A549 (cell line): Measurements from ENCODE around the gene SIK3. TPM values are rescaled to one million over a fixed set of nuclear protein-coding genes. Genes with fewer than 3 reads are reported as not detected.

Experiments
- ATAC-seq, 2 experiments: fragments of 200-7000 bp in 1 of 2; fragments of >200 bp in 1 of 2; cut with Nextera tagmentation in 1 of 2; cut with Tn5 transposase in 1 of 2; 3 replicates each; pipeline versions ENCODE4 v1.8.0 to v1.9.1; 2018 to 2020; ENCODE audit warnings: mild to moderate bottlenecking in 1 of 2, moderate library complexity in 1 of 2
- CTCF ChIA-PET: fragments of 300-600 bp; sonication (Branson Sonifier 250); formaldehyde crosslinking; extraction: SDS; loops from one replicate; lab custom pipeline; 2021; ENCODE audit warnings: antibody characterized with exemption, inconsistent platforms; lab: Yijun Ruan, JAX
- POLR2A ChIA-PET: fragments of 350-600 bp; formaldehyde crosslinking; extraction: SDS; loops from one replicate; lab custom pipeline; 2021; ENCODE audit warnings: antibody characterized with exemption, inconsistent platforms; lab: Yijun Ruan, JAX
- DNase-seq, 2 experiments: peaks; one replicate each; pipeline versions ENCODE4 v3.0.0 to v3.0.0-alpha.2; 2011 to 2016; ENCODE audit warnings: low read depth in 1 of 2, low spot score in 1 of 2
- FAIRE-seq: peaks from 2 replicates; lab custom pipeline; 2011; peaks lifted over from hg19 to GRCh38; lab: Jason Lieb, UNC
- H3K27ac ChIP-seq, 2 experiments: fragments of >200 bp; sonication (Bioruptor Twin); formaldehyde crosslinking; 3 replicates each; pipeline ENCODE4 v1.5.1; 2016 to 2017
- H3K4me1 ChIP-seq: fragments of >200 bp; sonication (Bioruptor Twin); formaldehyde crosslinking; 3 replicates; pipeline ENCODE4 v1.6.1; 2016
- H3K4me2 ChIP-seq: fragments of >200 bp; sonication (Bioruptor Twin); formaldehyde crosslinking; 3 replicates; pipeline ENCODE4 v1.6.1; 2016
- H3K4me3 ChIP-seq: fragments of >200 bp; sonication (Bioruptor Twin); formaldehyde crosslinking; 3 replicates; pipeline ENCODE4 v1.5.1; 2016
- H3K9me3 ChIP-seq: fragments of >200 bp; sonication (Bioruptor Twin); formaldehyde crosslinking; 3 replicates; pipeline ENCODE4 v1.6.1; 2016
- BCL3 ChIP-seq: fragments of >200 bp; sonication (Bioruptor Twin); formaldehyde crosslinking; IDR thresholded peaks from 3 replicates; pipeline ENCODE4 v1.6.1; 2016
- BHLHE40 ChIP-seq: IDR thresholded peaks from 2 replicates; pipeline ENCODE4 v1.6.1; 2012; ENCODE audit warnings: low read depth, low read length, inconsistent platforms
- CBX2 ChIP-seq: fragments of 200-600 bp; sonication (generic); IDR thresholded peaks from 2 replicates; pipeline ENCODE4 v1.6.1; 2016; ENCODE audit warnings: low read depth, mild to moderate bottlenecking, borderline replicate concordance
- CBX8 ChIP-seq: fragments of 200-600 bp; sonication (generic); IDR thresholded peaks from 2 replicates; pipeline ENCODE4 v1.6.1; 2016
- CTCF ChIP-seq: fragments of >200 bp; sonication (Bioruptor Twin); formaldehyde crosslinking; IDR thresholded peaks from 3 replicates; pipeline ENCODE4 v1.5.1; 2016
- ELK1 ChIP-seq: fragments of 150-350 bp; IDR thresholded peaks from 2 replicates; pipeline ENCODE4 v1.6.1; 2014; ENCODE audit warnings: low read depth, mild to moderate bottlenecking, low read length
- EP300 ChIP-seq, 2 experiments: fragments of >200 bp; sonication (Bioruptor Twin); formaldehyde crosslinking; IDR thresholded peaks; 2 replicates in 1 of 2; 3 replicates in 1 of 2; pipeline ENCODE4 v1.6.1; 2016 to 2017
- FOSL2 ChIP-seq, 2 experiments: fragments of 450-650 bp in 1 of 2; fragments of >200 bp in 1 of 2; sonication (Bioruptor Twin) in 1 of 2; formaldehyde crosslinking; IDR thresholded peaks; 2 replicates each; pipeline versions ENCODE4 v1.5.0 to v1.6.1; 2016 to 2020; ENCODE audit warnings: mild to moderate bottlenecking in 1 of 2, moderate library complexity in 1 of 2
- GATA3 ChIP-seq: IDR thresholded peaks from 2 replicates; pipeline ENCODE4 v1.6.1; 2012; ENCODE audit warnings: borderline replicate concordance
- HDAC2 ChIP-seq: fragments of 200-600 bp; sonication (generic); IDR thresholded peaks from 2 replicates; pipeline ENCODE4 v1.6.1; 2016
- HES2 ChIP-seq: fragments of >200 bp; sonication (Bioruptor Twin); formaldehyde crosslinking; IDR thresholded peaks from 2 replicates; pipeline ENCODE4 v1.6.1; 2016
- HEYL ChIP-seq: fragments of 250-450 bp; sonication (Bioruptor Pico); IDR thresholded peaks from 2 replicates; pipeline ENCODE4 v1.8.0; 2021; ENCODE audit warnings: mild to moderate bottlenecking, moderate library complexity
- HOXA7 ChIP-seq: fragments of 250-450 bp; sonication (Bioruptor Pico); IDR thresholded peaks from 2 replicates; pipeline ENCODE4 v1.5.0; 2020; ENCODE audit warnings: mild to moderate bottlenecking, moderate library complexity
- JUN ChIP-seq, 2 experiments: fragments of >200 bp; sonication (Bioruptor Twin); formaldehyde crosslinking; IDR thresholded peaks; 2 replicates in 1 of 2; 3 replicates in 1 of 2; pipeline ENCODE4 v1.6.1; 2016 to 2017
- JUNB ChIP-seq: fragments of >200 bp; sonication (Bioruptor Twin); formaldehyde crosslinking; IDR thresholded peaks from 2 replicates; pipeline ENCODE4 v1.6.1; 2016
- KDM1A ChIP-seq: fragments of 200-600 bp; sonication (generic); IDR thresholded peaks from 2 replicates; pipeline ENCODE4 v1.6.1; 2016; ENCODE audit warnings: low read depth, mild to moderate bottlenecking
- MAX ChIP-seq: IDR thresholded peaks from 2 replicates; pipeline ENCODE4 v1.6.1; 2012
- MAZ ChIP-seq: fragments of 150-350 bp; IDR thresholded peaks from 2 replicates; pipeline ENCODE4 v1.6.1; 2014; ENCODE audit warnings: antibody characterized with exemption, low read depth, low read length, borderline replicate concordance
- MYC ChIP-seq: IDR thresholded peaks from 2 replicates; pipeline ENCODE4 v1.6.1; 2012; ENCODE audit warnings: mild to moderate bottlenecking, inconsistent platforms, low read length, improper control_type of control experiment, borderline replicate concordance
- NPAS2 ChIP-seq: fragments of 250-450 bp; sonication (Bioruptor Pico); IDR thresholded peaks from 2 replicates; pipeline ENCODE4 v1.8.0; 2022; ENCODE audit warnings: mild to moderate bottlenecking, moderate library complexity, borderline replicate concordance
- NR3C1 ChIP-seq: fragments of >200 bp; sonication (Bioruptor Twin); formaldehyde crosslinking; IDR thresholded peaks from 3 replicates; pipeline ENCODE4 v1.6.1; 2017
- PBX3 ChIP-seq: IDR thresholded peaks from 2 replicates; pipeline ENCODE4 v1.6.1; 2012
- POLR2AphosphoS2 ChIP-seq: conservative IDR thresholded peaks from 2 replicates; pipeline ENCODE4 v1.6.1; 2012; ENCODE audit warnings: low read length, improper control_type of control experiment, inconsistent platforms
- RCOR1 ChIP-seq: fragments of 150-350 bp; IDR thresholded peaks from 2 replicates; pipeline ENCODE4 v1.6.1; 2014; ENCODE audit warnings: antibody characterized with exemption, low read length, low read depth
- REST ChIP-seq: fragments of 200-600 bp; sonication (generic); IDR thresholded peaks from 2 replicates; pipeline ENCODE4 v1.6.1; 2016; ENCODE audit warnings: antibody characterized with exemption, mild to moderate bottlenecking, moderate library complexity
- TP53 ChIP-seq: fragments of 250-450 bp; sonication (Bioruptor Pico); IDR thresholded peaks from 2 replicates; pipeline ENCODE4 v1.5.0; 2021; ENCODE audit warnings: mild to moderate bottlenecking, moderate library complexity
- ZFP36 ChIP-seq: fragments of 450-650 bp; IDR thresholded peaks from 2 replicates; pipeline ENCODE4 v1.6.1; 2014; ENCODE audit warnings: borderline replicate concordance; ENCODE audit not compliant: partially characterized antibody
- ZNF302 ChIP-seq: fragments of 250-450 bp; sonication (Bioruptor Pico); IDR thresholded peaks from 2 replicates; pipeline ENCODE4 v1.9.0; 2021; ENCODE audit warnings: inconsistent platforms, mild to moderate bottlenecking, moderate library complexity
- WGBS: methylation state at CpG from one replicate; pipeline ENCODE4 v1.1.6; 2017; ENCODE audit errors: missing lambda C conversion rate; 5-methylcytosine and 5-hydroxymethylcytosine counted together
- polyA minus RNA-seq: library from RNA; depleted of rRNA, polyadenylated mRNA; stranded (reverse); fragments of >200 nt; gene quantifications from 2 replicates; pipeline ENCODE4 v1.2.3, GENCODE V29; 2011; rRNA and poly(A)+ RNA removed
- polyA plus RNA-seq, 4 experiments: library from polyadenylated mRNA; depleted of rRNA in 3 of 4; stranded (reverse); fragments of >200 nt; fragmentation: RNase III in 1 of 4; extraction: RNeasy Plus Mini Kit Qiagen cat#74134 plus additional on column Dnase treatment in 1 of 4; gene quantifications; 2 replicates in 3 of 4; 3 replicates in 1 of 4; pipeline ENCODE4 v1.2.3, GENCODE V29; 2011 to 2017

Gene SIK3
- polyA plus RNA-seq (2011; rRNA removed): 8.2 and 12.3 TPM in 2 replicates
- polyA plus RNA-seq (2012; cell fraction: cytosol; rRNA removed): 4.3 and 5.4 TPM in 2 replicates
- 10.6 and 12.8 TPM in 2 replicates for polyA plus RNA-seq (2012; cell fraction: nucleus; rRNA removed)
- polyA plus RNA-seq (2017; fragmentation: RNase III; extraction: RNeasy Plus Mini Kit Qiagen cat#74134 plus additional on column Dnase treatment): 7.3 to 9.0 TPM (median 8.7 TPM) in 3 replicates
- polyA minus RNA-seq: 17.8 and 25.0 TPM in 2 replicates

GRCh38 chr11:117098269-117099232, at the start of gene SIK3:
TSS of gene SIK3 (minus strand) at chr11:117098428. CDS start at chr11:117098415, 13 bp downstream.
- no peak for FAIRE-seq
- WGBS: 17% methylated on average over 20 of the region's 78 CpGs
- CTCF ChIA-PET: interaction anchor here (0.8 to 3.8 kb wide), 7 partner anchors 8 to 366 kb away, joined by 3 to 19 read pairs (median 4); no protein-coding TSS in a partner anchor
- TF ChIP-seq ELK1 (no peak), PBX3 (no peak), GATA3 (no peak), HOXA7 (CRISPR knock-in tag) (no peak), HDAC2 (no peak), MYC (0 out of 2 replicates have a peak, but pooled peaks have one; percentile 22), MAX (peak; percentile 71), NPAS2 (CRISPR knock-in tag) (no peak), TP53 (CRISPR knock-in tag) (no peak), EP300 (IDR thresholded peaks at IDR 0.05) (no peak), FOSL2 (IDR thresholded peaks at IDR 0.05) (no peak), FOSL2 (CRISPR knock-in tag; IDR thresholded peaks at IDR 0.05) (peak; percentile 38), JUN (IDR thresholded peaks at IDR 0.05) (peak; percentile 44 to 69; a peak in 1 of 5 replicates), MAZ (peak; percentile 66; the same call in 1 of the 2 replicates), HEYL (no peak), REST (no peak), RCOR1 (no peak), NR3C1 (no peak), CBX8 (no peak), ZNF302 (CRISPR knock-in tag) (no peak), POLR2AphosphoS2 (no peak), ZFP36 (no peak), HES2 (no peak), KDM1A (no peak), JUNB (no peak), BCL3 (peak; percentile 72), CBX2 (no peak), BHLHE40 (peak; percentile 66), CTCF (no peak)

More at GRCh38 chr11:117098269-117099232, at the start of gene SIK3:
- H3K27ac ChIP-seq: peak within 1 kb of the TSS; percentile 99
- H3K4me1 ChIP-seq: peaks cover 41% of the 10 kb centered on the region
- POLR2A ChIA-PET: interaction anchor here (0.9 to 1.5 kb wide), 3 partner anchors 46 to 311 kb away, joined by 3 to 5 read pairs (median 4); partner anchors contain the start of genes PAFAH1B2 and ZPR1
- H3K4me3 ChIP-seq: peak within 1 kb of the TSS; percentile 95
- H3K9me3 ChIP-seq: no peaks in the 10 kb centered on the region
- ATAC-seq (peak; percentile 87 to 89), DNase-seq (peak; percentile 85 to 86)
- peak within 1 kb of the TSS; percentile 94 for H3K4me2 ChIP-seq
